Astrocyte (in vitro differentiated cells and primary cell): ENCODE data around the gene NPIPB5.
"Not testable (repeated sequence)": the region's sequence is repeated elsewhere in the genome, so short reads cannot be mapped to it uniquely, and the experiment has no call there.

ENCODE experiments used
- EZH2 ChIP-seq: IDR thresholded peaks from 2 replicates; pipeline ENCODE4 v1.6.1; 2012; ENCODE audit warnings: mild to moderate bottlenecking, low read length, inconsistent platforms; ENCODE audit not compliant: insufficient read depth
- TF ChIP-seq, protein P1 (sequence below): IDR thresholded peaks from 2 replicates; pipeline ENCODE4 v1.5.1; 2011; ENCODE audit warnings: low read depth, mild to moderate bottlenecking, inconsistent platforms, low read length, moderate library complexity; ENCODE audit not compliant: insufficient read depth

GRCh38 chr16:22546630-22547029, 35.9 kb downstream of the NPIPB5 start:
- not testable (repeated sequence) for TF ChIP-seq EZH2
- TF ChIP-seq, protein P1, sequence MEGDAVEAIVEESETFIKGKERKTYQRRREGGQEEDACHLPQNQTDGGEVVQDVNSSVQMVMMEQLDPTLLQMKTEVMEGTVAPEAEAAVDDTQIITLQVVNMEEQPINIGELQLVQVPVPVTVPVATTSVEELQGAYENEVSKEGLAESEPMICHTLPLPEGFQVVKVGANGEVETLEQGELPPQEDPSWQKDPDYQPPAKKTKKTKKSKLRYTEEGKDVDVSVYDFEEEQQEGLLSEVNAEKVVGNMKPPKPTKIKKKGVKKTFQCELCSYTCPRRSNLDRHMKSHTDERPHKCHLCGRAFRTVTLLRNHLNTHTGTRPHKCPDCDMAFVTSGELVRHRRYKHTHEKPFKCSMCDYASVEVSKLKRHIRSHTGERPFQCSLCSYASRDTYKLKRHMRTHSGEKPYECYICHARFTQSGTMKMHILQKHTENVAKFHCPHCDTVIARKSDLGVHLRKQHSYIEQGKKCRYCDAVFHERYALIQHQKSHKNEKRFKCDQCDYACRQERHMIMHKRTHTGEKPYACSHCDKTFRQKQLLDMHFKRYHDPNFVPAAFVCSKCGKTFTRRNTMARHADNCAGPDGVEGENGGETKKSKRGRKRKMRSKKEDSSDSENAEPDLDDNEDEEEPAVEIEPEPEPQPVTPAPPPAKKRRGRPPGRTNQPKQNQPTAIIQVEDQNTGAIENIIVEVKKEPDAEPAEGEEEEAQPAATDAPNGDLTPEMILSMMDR: not testable (repeated sequence)
